ENCODE measurements around the gene PLCB4.

GRCh38 chr20:9398882-9399281 is 330.0 kb downstream of the PLCB4 start:
- TF ChIP-seq ELF4 (CRISPR knock-in tag; IDR thresholded peaks at IDR 0.05; ENCODE audit: low read depth) (no peak), E2F4 (CRISPR knock-in tag; IDR thresholded peaks at IDR 0.05; ENCODE audit: borderline replicate concordance, low read depth) (no peak), JUN (CRISPR knock-in tag; IDR thresholded peaks at IDR 0.05) (no peak), CTCF (IDR thresholded peaks at IDR 0.05) (no peak), ESRRA (CRISPR knock-in tag; IDR thresholded peaks at IDR 0.05; ENCODE audit: borderline replicate concordance) (no peak), HMGXB4 (CRISPR knock-in tag; IDR thresholded peaks at IDR 0.05) (no peak), ATF2 (CRISPR knock-in tag; IDR thresholded peaks at IDR 0.05; ENCODE audit: borderline replicate concordance, low read depth) (no peak), ZNF532 (CRISPR knock-in tag; IDR thresholded peaks at IDR 0.05; ENCODE audit: borderline replicate concordance) (no peak), FOXJ3 (CRISPR knock-in tag; IDR thresholded peaks at IDR 0.05; ENCODE audit: borderline replicate concordance) (no peak), PRRX2 (CRISPR knock-in tag; IDR thresholded peaks at IDR 0.05) (no peak), MAX (CRISPR knock-in tag; IDR thresholded peaks at IDR 0.05) (no peak), CREM (CRISPR knock-in tag; IDR thresholded peaks at IDR 0.05) (no peak), E2F1 (CRISPR knock-in tag; IDR thresholded peaks at IDR 0.05) (no peak), ZNF281 (CRISPR knock-in tag; IDR thresholded peaks at IDR 0.05) (no peak)

Measured in WTC11 (cell line).